NCI-H1694 (cell line): Measurements from ENCODE around the gene LILRB3.
"Not testable (repeated sequence)": the region's sequence is repeated elsewhere in the genome, so short reads cannot be mapped to it uniquely, and the experiment has no call there.

ENCODE experiments used
- DNase-seq: peaks from one replicate; lab custom pipeline; 2025; lab: John Stamatoyannopoulos, UW

The LILRB3 gene

GRCh38 chr19:54189735-54190502 is 32.9 kb downstream of the LILRB3 start:
- peak; percentile 100 for DNase-seq

DNA sequence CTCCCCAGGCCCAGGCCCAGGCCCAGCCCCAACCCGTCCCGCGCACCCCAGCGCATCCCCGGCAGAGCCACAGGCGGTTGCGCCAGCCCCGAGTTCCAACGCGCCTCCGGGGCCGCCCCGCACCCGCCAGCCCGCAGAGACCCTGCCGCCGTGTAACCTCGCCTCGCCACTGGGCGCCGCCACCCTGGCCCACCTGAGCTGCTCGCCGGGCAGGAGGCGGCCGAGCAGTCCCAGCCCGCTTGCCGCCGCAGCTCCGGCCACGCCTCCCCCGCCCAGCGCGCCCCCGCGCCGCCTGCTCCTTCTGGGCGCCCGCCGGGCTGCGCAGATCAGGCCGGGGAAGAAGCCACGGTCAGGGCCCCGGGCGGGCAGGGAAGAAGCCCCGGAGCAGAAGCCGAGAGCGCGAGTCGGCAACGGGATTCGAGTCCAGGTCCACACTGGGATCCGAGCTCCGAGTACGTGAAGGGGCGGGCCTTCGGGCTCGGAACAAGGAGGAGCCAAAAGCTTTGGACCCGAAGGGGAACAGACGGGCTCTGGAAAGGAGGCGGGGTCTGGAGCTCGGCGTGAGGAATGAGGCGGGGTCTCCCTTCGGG is 33.6 kb downstream of the LILRB3 start, which contains the start of gene MBOAT7:
TSS of gene MBOAT7 (minus strand) at position 436 of the 590 bp plus-strand sequence. CDS start 1,072 bp downstream, outside the sequence.
- DNase-seq: no peak

GRCh38 chr19:54188215-54188871 is 34.5 kb downstream of the LILRB3 start:
- DNase-seq: no peak

GRCh38 chr19:54186934-54187381 is 35.8 kb downstream of the LILRB3 start:
- DNase-seq: no peak

DNA sequence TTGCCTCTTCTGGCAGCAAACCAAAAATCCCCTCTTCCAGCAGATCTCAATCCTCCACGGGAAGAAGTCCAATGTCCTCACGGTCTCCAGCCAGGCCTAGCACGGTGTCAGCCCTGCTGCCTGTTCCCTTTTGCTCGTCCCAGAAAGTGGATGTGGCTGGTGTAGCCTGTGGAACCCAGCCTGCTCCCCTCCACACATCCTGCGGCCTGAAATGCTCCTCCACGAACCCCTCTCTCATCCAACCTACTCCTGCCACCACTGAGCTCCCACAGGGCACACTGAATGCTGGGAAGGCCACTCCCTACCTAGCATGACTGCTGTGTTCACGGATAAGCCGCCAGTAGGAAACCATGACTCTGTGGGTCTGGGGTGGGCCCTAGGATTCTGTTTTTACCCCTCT is 36.5 kb downstream of the LILRB3 start:
- no peak for DNase-seq

GRCh38 chr19:54183431-54183830 is 39.4 kb downstream of the LILRB3 start:
- DNase-seq: no peak

DNA sequence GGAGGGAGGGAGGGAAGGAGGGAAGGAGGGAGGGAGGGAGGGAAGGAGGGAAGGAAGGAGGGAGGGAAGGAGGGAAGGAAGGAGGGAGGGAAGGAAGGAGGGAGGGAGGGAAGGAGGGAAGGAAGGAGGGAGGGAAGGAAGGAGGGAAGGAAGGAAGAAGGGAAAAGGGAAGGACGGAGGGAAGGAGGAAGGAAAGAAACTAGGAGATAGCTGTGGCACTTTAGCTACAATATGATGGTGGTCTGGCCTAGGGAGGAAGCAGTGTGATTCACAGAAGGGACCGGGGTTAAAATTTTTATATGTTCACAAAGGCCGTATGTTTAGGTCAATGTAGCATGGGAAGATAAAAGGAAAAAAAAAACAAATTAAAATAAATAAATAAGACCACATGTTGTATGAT is 40.9 kb downstream of the LILRB3 start:
- not testable (repeated sequence) for DNase-seq

- DNase-seq: no peak
These were observed 42.1 kb downstream of the LILRB3 start for GRCh38 chr19:54180691-54181091.

- no peak for DNase-seq
These were observed 42.8 kb downstream of the LILRB3 start for GRCh38 chr19:54179921-54180461.

- DNase-seq: no peak
These were observed 43.5 kb downstream of the LILRB3 start for GRCh38 chr19:54179262-54179852.

DNA sequence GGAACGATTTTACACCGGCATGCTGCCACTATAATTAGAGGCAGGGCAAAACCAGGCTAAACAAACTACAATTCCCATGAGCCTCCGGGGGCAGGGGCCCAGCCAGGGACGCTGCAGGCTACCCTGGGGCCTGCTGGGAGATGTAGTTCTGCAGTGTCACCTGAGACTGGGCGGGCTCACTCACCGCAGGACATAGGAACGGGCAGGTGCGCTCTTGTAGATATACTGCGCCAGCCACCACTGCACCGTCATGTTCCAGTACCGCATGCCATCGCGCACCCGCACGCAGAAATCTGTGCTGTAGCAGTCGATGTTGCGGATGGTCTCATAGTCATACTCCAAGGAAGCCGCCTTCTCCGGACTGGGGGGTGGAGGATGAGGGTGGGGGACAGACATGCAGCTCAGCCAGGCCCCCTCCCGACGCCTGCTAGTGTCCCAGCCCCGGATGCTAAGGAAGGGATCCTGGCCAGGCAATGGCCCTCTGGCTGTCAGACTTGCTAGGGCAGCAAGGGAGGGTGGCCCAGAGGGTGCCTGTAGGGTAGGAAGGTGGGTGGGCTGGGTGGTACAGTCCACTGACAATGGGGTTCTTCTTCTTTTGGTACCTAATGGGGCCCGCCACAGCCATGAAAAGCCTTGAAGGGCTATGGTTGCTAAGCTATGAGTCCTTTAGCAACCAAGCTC is 44.1 kb downstream of the LILRB3 start:
- no peak for DNase-seq

DNA sequence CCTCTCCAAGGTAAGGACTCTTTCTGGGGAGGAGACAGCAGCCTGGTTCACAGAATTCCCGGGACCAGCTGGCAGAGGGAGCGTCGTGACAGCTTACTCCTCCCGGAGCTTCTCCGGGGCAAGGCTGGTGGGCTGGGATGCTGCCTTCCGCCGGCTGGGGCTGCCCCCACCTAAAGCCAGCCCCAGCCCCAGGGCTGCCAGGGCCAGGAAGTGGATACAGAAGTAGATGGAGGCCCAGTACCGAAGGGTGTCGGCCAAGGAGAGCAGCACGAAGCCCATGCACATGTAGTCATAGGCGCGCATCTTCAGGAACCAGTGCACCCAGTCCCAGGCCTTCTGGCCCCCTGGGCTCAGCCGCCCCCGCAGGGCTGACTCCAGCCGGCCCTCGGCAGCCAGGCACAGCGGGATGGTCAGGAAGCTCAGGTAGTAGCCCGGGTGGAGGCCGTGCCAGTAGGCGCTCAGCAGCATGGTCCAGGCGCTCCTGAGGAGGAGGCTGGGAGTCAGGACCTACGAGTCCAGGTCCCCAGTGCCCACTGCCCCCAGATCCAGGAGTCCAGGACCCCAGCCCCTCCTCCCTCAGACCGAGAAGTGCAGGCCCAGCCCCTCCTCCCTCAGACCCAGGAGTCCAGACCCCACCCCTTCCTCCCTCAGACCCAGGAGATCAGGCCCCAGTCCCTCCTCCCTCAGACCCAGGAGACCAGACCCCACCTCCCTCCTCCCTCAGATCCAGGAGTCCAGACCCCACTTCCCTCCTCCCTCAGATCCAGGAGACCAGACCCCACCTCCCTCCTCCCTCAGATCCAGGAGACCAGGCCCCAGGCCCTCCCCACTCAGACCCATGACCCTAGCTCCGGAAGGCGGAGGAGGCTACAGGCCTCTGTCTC is 48.6 kb downstream of the LILRB3 start:
- no peak for DNase-seq

DNA sequence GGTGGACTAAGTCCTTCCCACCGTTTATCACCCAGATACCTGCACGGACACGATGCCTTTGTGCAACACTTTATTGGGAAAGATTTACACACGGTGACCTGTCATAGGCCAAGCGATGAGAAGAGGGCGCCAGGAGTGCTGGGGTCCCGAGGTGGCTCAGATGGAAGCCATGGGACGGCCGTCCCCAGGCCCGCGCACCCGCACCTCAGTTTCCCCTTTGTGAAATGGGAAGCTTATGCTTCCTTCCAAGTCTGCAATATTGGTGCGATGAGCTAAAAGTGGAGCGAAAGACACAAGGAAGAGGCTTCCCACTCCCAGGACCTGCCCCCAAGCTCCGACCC is 49.5 kb downstream of the LILRB3 start:
- no peak for DNase-seq

DNA sequence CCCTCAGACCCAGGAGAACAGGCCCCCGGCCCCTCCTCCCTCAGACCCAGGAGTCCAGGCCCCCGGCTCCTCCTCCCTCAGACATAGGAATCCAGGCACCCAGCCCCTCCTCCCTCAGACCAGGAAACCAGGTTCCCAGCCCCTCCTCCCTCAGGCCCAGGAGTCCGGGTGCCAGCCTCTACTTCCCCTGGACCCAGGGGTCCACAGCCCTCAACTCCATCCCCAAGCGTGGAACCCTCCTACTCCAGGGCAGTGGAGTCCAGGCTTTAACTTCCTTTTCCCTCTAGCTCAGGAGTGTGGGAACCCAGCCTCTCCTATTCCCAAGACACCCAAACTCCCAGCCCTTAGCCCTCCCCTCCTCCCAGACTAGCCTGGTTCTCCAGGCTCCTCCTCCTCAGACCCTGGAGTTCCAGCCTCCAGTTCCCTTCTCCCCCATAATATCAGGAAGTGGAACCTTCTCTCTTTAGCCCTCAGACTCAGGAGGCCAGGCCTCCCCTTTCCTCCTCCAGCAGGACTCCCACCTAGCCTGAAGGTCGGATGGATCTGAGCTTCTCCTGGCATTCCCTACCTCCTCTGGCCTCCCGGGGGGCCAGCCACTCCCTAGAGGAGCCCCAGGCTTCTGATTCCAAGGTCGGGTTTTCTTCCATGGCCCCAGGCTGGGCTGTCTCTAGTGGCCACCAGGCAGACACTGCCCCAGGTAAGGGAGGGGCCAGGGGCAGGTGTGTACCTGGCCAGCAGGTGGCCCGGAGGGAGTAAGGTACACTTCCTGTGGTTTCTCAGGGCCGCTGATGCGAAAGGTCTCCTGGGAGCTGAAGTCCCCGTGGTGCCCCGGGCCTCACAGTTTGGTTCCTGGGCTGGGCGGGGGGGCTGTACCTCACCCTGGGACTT is 50.1 kb downstream of the LILRB3 start, which contains the start of gene TMC4:
TSS of gene TMC4 (minus strand) at position 690 of the 888 bp plus-strand sequence. CDS start at position 647, 43 bp downstream.
- no peak for DNase-seq

GRCh38 chr19:54171736-54172431 is 50.9 kb downstream of the LILRB3 start:
- not testable (repeated sequence) for DNase-seq

DNA sequence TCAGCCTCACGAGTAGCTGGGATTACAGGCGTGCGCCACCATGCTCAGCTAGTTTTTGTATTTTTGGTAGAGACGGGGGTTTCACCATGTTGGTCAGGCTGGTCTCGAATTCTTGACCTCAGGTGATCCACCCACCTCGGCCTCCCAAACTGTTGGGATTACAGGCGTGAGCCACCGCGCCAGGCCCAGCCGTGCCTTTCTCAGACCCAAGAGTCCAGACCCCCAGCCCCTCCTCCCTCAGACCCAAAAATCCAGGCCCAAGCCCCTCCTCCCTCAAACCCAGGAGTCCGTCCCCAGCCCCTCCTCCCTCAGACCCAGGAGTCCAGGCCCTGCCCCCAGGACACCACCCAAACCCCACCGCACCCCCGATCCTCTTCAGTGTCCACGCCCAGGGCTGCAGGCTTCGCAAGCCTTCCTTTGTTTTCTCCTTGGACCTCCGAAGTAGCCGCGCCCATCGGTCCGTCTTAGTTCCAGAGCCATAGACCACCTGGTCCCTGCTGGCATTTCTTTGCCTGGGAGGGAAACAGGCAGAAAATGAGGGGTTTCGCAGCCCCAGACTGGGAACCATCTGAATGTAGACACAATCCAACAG is 53.6 kb downstream of the LILRB3 start:
- no peak for DNase-seq

DNA sequence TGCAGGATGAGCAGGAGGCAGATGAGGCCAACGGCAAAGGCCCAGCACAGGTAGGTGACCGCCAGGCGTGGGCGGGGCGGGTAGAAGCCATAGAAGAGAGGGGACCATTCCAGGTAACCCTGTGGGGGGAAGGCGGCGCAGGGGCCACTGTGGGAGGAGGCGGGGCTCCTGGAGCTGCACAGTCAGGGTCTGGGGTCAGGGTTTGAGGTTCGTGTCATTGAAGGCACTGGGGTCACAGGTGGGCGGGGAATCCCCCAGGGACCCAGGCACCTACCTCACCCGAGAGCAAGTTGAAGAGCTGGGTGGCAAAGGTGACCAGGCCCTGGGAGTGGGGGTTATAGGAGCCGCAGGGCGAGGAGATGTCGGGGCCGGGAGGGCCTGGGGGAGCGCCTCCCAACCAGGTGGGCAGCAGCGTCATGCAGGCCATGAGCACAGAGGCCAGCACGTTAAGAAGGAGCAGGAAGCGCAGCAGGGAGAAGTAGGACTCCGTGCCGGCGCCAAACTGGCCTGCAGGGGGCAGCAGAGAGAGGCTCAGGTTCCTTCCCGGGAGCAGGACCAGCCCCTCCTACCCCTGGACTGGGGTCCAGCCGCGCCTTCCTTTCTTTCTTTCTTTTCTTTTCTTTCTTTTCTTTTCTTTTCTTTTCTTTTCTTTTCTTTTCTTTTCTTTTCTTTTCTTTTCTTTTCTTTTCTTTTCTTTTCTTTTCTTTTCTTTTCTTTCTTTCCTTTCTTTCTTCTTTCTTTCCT is 54.5 kb downstream of the LILRB3 start:
- DNase-seq: peak; percentile 84
